GM18511 (cell line): ENCODE data around the gene PROSER3.
"Not testable (repeated sequence)": the region's sequence is repeated elsewhere in the genome, so short reads cannot be mapped to it uniquely, and the experiment has no call there.

ENCODE experiments used
- ATAC-seq: cut with Tn5 transposase; IDR thresholded peaks from one replicate; pipeline ENCODE4 v1.9.1; 2021; ENCODE audit warnings: mild to moderate bottlenecking, moderate library complexity; ENCODE audit not compliant: unreplicated experiment

PROSER3 gene

GRCh38 chr19:35789978-35790944, 32.3 kb downstream of the PROSER3 start:
- no peak for ATAC-seq

GRCh38 chr19:35790981-35791813, 33.2 kb downstream of the PROSER3 start:
- no peak for ATAC-seq

GRCh38 chr19:35791814-35792279, 33.9 kb downstream of the PROSER3 start:
- no peak for ATAC-seq

- no peak for ATAC-seq
These were observed 34.3 kb downstream of the PROSER3 start for GRCh38 chr19:35792312-35792711.

- ATAC-seq: no peak
These were observed 34.9 kb downstream of the PROSER3 start for GRCh38 chr19:35792888-35793287.

GRCh38 chr19:35793381-35794165, 35.6 kb downstream of the PROSER3 start:
- ATAC-seq: no peak

- ATAC-seq: not testable (repeated sequence)
These were observed 37.6 kb downstream of the PROSER3 start for GRCh38 chr19:35795564-35795963.

- ATAC-seq: no peak
These were observed 38.9 kb downstream of the PROSER3 start for GRCh38 chr19:35796645-35797542.

GRCh38 chr19:35797663-35798062, 39.7 kb downstream of the PROSER3 start:
- ATAC-seq: no peak

- ATAC-seq: no peak
These were observed 43.9 kb downstream of the PROSER3 start for GRCh38 chr19:35801828-35802227.

- no peak for ATAC-seq
These were observed 47.6 kb downstream of the PROSER3 start for GRCh38 chr19:35805526-35806102.

GRCh38 chr19:35806597-35806996, 48.6 kb downstream of the PROSER3 start:
- ATAC-seq: no peak

GRCh38 chr19:35807633-35808032, 49.7 kb downstream of the PROSER3 start:
- no peak for ATAC-seq

- no peak for ATAC-seq
These were observed 53.6 kb downstream of the PROSER3 start for GRCh38 chr19:35811317-35812219.

- no peak for ATAC-seq
These were observed 54.5 kb downstream of the PROSER3 start, which contains the start of gene PRODH2 for GRCh38 chr19:35812220-35813042. Gene PRODH2, minus strand, starts transcription at chr19:35812845. Its CDS starts 40 bp downstream, at chr19:35812805.

- no peak for ATAC-seq
These were observed 55.3 kb downstream of the PROSER3 start for GRCh38 chr19:35813043-35813890.
